PFSK-1 (cell line): ENCODE data around the gene FCF1.

Source experiments
- POLR2AphosphoS5 ChIP-seq: IDR thresholded peaks from 2 replicates; pipeline ENCODE4 v1.6.1; 2012; ENCODE audit warnings: low read depth, mild to moderate bottlenecking, control low read depth, low read length, moderate library complexity
- TF ChIP-seq, protein P1 (sequence below), 2 experiments: IDR thresholded peaks; 2 replicates each; pipeline versions ENCODE4 v1.6.1 to v1.8.0; 2011 to 2012; ENCODE audit warnings: low read depth in 2 of 2, low read length in 2 of 2, control low read depth in 1 of 2, inconsistent platforms in 1 of 2, mild to moderate bottlenecking in 1 of 2, moderate library complexity in 1 of 2; ENCODE audit not compliant: insufficient read depth in 1 of 2

DNA sequence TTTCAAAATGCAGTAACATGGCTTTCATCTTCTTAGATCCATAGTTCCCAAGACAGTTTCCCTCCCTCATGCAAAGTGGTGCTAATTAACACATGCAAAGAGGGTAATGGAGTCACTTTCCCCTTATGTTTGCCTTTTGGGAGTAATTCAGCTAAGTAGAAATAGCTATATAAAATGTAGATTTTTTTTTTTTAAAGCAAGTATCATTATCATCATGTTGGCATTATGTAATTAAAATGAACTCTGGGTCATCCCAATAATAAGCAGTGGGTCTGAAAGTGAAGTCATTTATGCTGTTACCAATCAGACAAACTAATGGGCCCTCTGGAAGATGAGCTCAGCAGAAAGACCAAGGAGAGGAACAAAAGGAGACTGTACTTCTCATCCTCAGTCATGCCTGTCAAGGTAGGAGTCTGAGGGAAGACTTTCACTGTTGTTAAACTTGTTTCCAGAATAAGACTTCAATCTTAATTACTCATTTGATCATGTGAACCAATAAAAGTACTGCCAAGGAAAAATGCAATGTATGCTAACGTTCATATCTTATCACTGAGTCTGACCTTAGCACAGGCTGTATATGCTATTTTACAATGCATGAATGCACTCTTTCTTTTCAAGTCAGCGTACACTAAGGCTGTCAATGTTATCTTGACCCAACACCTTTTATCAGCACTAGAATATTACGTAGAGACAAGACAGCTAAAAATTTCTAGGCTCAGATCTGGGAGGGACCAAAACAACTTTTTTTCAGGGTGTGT is 26.8 kb upstream of the FCF1 start:
- TF ChIP-seq POLR2AphosphoS5: no peak
- TF ChIP-seq, protein P1, sequence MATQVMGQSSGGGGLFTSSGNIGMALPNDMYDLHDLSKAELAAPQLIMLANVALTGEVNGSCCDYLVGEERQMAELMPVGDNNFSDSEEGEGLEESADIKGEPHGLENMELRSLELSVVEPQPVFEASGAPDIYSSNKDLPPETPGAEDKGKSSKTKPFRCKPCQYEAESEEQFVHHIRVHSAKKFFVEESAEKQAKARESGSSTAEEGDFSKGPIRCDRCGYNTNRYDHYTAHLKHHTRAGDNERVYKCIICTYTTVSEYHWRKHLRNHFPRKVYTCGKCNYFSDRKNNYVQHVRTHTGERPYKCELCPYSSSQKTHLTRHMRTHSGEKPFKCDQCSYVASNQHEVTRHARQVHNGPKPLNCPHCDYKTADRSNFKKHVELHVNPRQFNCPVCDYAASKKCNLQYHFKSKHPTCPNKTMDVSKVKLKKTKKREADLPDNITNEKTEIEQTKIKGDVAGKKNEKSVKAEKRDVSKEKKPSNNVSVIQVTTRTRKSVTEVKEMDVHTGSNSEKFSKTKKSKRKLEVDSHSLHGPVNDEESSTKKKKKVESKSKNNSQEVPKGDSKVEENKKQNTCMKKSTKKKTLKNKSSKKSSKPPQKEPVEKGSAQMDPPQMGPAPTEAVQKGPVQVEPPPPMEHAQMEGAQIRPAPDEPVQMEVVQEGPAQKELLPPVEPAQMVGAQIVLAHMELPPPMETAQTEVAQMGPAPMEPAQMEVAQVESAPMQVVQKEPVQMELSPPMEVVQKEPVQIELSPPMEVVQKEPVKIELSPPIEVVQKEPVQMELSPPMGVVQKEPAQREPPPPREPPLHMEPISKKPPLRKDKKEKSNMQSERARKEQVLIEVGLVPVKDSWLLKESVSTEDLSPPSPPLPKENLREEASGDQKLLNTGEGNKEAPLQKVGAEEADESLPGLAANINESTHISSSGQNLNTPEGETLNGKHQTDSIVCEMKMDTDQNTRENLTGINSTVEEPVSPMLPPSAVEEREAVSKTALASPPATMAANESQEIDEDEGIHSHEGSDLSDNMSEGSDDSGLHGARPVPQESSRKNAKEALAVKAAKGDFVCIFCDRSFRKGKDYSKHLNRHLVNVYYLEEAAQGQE (IDR thresholded peaks at IDR 0.05; ENCODE audit: insufficient read depth in 1 of 2, low read depth in 2 of 2, low read length in 2 of 2): no peak
